HUDEP-2 (cell line): Measurements from ENCODE around the gene MEI1.
A peak's percentile ranks its signal among the peaks of the same experiment; 100 is the strongest.
"Not testable (repeated sequence)": the region's sequence is repeated elsewhere in the genome, so short reads cannot be mapped to it uniquely, and the experiment has no call there.

Experiments
- DNase-seq, 76 experiments: peaks; one replicate each; lab custom pipeline; 2025; ENCODE audit not compliant: unreplicated experiment in 76 of 76; lab: John Stamatoyannopoulos, UW

The MEI1 gene, protein sequence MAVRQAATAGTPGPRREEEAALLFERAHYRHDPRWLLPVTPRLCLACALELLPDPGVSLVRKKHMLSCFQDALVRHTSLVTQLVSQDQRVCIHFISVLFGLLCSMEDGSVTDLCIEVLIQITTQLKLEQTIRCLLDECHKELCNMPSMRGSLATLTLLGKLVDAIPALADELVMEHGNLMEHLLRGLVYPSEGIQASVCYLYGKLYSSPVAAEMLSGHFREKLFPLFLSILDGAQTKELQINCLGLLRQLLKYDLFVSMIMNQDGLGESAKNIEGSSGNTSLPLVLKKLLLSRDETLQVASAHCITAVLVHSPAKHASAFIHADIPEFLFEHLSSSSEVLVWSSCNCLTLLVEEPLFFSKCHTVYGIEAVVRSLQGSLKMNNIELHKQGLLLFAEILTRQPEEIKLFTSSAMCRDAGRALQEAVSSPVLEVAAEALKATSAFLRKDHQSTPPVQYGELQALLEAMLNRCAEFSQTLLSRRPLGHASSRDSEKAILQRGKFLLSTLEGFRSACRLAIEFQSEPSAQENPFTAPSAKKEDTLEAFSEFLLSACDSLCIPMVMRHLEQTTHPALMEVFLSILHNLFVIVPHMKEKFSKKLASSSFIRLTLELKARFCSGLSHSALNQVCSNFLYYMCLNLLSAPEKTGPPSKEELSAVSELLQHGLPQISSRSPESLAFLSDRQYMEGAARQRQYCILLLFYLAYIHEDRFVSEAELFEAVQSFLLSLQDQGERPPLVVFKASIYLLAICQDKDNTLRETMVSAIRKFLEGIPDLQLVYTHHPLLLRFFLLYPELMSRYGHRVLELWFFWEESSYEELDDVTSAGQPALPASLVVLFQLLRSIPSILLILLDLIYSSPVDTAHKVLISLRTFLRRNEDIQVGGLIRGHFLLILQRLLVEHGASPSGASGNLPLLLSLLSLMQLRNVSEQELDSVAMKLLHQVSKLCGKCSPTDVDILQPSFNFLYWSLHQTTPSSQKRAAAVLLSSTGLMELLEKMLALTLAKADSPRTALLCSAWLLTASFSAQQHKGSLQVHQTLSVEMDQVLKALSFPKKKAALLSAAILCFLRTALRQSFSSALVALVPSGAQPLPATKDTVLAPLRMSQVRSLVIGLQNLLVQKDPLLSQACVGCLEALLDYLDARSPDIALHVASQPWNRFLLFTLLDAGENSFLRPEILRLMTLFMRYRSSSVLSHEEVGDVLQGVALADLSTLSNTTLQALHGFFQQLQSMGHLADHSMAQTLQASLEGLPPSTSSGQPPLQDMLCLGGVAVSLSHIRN

DNA sequence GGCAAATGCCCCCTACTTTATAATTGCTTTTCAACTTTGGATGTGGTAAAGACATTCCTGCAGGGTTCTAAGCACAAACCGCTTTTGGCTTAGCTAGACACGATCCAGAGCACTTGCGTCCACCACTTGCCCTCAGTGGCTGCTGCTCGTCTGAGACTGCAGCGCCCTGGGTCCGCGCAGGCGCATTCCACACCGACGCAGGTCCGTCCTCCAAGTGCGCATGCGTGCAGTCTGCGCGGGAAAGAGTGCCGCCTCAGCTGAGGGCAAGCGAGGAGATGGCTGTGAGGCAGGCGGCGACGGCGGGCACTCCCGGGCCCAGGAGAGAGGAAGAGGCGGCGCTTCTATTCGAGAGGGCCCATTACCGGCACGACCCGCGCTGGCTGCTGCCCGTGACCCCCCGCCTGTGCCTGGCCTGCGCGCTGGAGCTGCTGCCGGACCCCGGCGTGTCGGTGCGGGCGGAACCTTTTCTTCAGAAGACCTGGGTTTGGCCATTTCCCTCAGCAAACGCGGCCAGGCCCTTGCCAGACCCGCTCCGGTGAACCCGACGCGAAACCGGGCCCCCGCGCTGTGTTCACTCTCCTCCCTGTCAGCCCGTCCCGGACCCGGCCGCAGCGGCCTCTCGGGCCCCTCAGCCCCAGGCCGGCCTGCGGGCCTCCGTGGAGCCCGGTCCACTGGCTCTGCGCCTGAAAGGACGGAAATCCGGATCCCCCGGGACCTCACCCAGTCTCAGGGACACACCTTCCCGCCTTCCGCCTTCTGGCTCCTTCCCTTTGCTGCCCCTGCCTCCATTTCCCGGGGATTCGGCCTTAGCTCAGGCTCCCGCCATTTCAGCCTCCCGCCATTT is at the start of gene MEI1:
Gene MEI1, plus strand, starts transcription at position 240 of the 844 bp plus-strand sequence. Its CDS starts 36 bp downstream, at position 276.
- DNase-seq: peak in 68 of 76 experiments; percentile 22 to 92 (median 80)

DNA sequence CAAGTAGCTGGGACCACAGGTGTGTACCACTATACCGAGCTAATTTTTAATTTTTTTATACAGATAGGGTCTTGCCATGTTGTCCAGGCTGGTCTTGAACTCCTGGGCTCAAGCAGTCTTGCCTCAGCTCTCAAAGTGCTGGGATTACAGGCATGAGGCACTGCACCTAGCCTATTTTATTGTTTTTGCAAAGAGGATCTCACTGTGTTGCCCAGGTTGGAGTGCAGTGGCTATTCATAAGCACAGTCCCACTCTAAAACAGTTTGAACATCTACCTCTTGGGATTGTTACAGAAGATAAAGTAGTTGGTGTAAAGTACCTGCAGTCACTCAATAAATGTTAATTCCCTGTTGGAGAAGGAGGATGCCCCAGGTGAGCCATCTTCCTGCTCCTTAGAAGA is 49.1 kb upstream of the MEI1 start:
- no peak for DNase-seq

DNA sequence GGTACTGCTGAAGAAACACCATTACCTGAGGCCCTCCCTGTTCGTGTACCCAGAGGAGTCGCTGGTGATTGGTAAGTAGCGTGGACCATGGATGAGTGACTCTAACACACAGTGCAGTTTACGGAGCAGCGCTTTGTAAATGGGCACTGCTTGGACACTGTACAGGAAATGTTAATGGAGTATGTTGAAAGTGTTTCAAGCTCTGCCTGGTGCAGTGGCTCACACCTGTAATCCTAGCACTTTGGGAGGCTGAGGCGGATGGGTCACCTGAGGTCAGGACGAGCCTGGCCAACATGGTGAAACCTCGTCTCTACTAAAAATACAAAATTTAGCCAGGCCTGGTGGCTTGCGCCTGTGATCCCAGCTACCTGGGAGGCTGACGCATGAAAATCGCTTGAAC is 48.5 kb upstream of the MEI1 start:
- DNase-seq: no peak

DNA sequence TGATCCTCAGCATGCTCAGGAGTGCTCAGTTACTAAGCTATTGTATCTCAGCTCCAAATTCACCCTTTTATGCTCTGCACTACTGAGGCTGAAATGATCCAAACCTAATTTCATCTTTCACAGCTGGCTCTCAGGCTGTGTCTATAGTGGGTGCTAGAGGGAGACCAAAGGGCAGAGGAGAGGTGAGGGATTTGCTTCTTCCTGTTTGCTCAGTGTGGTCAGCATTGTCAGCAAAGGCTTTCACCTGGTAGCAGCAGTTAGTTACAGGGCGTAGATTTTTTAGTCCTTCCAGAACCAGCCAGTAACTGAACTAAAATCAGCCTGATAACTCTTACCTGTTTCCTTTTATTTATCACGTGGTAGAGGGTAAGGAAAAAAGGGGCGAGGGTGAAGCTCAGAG is 45.0 kb upstream of the MEI1 start:
- DNase-seq: no peak

DNA sequence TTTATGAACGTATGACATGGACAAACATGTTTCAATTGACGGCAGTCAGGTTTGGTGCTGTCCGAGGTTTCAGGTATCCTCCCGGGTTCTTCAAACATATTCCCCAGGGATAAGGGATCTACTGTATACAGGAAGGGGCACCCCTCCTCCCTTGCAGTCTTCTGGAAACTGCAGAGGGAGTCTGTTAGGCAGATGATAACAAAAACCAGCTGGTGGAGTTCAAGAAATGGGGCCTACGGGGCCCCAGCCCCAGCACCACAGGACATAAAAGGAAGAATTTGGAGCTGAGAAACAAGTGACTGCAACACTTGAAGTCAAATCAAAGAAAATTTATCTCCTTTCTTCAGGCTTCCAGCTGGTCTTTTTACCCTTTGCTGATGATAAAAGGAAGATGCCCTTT is 42.7 kb upstream of the MEI1 start:
- peak in 7 of 76 experiments; percentile 2 to 28 (median 15) for DNase-seq

DNA sequence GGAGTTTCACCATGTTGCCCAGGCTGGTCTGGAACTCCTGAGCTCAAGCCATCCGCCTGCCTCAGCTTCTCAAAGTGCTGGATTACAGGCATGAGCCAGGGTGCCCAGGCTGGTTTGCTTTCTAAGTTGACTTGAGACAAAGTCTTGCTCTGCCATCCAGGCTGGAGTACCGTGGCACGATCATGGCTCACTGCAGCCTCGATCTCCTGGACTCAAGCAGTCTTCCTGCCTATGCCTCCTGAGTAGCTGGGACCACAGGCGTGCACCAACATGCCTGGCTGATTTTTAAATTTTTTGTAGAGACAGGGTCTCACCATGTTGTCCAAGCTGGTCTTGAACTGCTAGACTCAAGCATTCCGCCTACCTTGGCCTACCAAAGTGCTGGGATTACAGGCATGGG is 41.6 kb upstream of the MEI1 start:
- DNase-seq: no peak

DNA sequence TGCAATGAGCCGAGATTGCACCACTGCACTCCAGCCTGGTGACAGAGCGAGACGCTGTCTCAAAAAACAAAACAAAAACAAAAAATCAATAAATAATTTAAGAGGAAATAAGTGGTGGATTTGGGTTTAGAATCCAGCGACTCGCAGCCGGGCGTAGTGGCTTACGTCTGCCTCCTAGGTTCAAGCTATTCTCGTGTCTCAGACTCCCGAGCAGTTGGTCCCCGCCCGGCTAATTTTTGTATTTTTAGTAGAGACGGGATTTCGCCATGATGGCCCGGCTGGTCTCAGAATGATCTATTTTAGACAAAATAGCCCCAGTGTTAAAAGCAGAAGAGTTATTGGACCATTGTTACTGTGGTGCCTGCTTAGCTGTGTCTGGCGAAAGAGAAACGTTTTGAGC is 40.4 kb upstream of the MEI1 start:
- DNase-seq: no peak

DNA sequence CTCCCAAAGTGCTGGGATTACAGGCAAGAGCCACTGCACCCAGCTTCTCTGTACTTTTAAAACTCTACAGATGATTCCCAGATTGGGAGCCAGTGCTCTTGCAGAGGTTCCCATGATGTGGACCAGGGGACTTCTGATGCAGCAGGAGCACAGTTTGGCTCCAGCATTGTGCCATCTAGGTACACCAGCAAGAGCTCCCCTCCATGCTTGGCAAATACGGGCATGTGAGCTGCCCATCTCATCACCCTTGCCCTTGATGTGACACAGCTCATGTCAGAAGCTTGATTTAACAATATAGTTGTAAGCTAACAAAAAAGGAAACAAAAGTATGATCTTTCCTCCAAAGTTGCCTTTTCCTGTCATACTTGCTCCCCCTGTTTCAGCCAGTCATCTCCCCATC is 39.4 kb upstream of the MEI1 start:
- no peak for DNase-seq

DNA sequence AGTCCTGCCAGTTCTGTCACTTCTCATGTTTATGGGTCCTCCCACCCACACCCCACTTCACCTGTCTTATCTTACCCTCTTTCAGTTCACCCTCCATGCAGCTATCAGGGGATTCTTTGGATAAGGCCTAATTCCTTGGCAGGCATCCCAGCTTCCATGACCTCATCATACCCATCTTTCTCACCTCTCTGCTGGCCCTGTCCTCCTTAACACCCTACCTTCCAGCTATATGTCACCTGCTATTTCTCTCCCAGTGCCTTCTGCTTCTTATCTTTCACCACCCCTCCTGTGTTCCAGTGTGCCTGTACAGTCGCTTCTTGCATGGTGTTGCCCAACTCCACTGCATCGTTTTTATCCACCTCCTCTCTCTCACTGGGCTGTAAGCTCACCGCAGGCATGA is 38.9 kb upstream of the MEI1 start:
- DNase-seq: peak in 17 of 76 experiments; percentile 5 to 42 (median 16)

DNA sequence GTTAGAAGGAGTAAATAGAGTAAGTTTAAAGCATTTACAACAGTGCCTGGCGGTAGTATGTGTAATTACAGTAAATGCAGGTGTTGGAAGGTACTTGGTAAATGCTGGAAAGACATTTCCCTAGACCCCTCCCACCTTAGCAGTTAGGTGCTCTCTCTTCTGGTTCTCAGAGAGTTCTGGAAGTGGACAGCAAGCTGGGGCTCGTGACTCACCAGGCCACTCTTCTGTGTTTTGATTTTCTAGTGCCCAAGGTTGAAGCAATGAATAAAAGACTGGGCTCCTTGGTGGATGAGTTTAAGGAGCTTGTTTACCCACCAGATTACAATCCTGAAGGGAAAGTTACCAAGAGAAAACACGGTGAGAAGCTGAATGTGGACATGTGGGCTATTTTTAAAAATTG is 38.2 kb upstream of the MEI1 start:
- no peak for DNase-seq

DNA sequence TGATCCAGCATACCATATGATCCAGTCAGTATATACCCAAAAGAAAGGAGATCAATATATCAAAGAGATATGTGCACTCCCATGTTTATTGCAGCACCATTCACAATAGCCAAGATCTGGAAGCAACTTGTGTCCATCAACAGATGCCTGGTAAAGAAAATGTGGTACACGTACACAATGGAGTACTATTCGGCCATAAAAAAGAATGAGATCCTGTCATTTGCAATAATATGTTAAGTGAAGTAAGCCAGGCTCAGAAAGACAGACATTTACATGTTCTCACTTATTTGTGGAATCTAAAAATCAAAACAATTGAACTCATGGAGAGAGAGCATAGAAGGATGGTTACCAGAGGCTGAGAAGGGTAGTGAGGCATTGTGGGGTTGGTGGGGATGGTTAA is 37.6 kb upstream of the MEI1 start:
- DNase-seq: no peak

DNA sequence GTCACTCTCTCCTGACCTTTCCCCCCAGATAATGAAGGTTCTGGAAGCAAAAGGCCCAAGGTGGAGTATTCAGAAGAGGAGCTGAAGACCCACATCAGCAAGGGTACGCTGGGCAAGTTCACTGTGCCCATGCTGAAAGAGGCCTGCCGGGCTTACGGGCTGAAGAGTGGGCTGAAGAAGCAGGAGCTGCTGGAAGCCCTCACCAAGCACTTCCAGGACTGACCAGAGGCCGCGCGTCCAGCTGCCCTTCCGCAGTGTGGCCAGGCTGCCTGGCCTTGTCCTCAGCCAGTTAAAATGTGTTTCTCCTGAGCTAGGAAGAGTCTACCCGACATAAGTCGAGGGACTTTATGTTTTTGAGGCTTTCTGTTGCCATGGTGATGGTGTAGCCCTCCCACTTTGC is 35.7 kb upstream of the MEI1 start:
- DNase-seq: not testable (repeated sequence)

DNA sequence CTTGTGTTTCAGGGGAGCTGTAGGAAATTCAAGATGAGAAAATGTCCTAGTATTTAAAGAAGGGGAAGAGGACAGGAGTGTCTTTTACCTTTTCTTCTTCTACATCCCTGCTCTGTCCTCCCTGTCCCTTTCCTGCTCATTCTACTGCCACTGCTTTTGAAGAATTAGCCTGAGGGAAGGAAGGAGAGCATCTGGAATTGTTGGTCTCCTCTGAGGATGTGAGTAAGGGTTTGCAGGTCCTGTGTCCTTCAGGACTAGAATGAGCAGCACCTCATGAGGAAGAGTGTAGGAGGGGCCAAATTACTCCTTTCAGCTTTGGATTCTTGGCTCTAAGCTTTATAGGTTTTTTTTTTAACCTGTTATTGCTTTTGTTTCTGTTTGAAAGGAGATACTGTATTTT is 34.8 kb upstream of the MEI1 start:
- DNase-seq: no peak

DNA sequence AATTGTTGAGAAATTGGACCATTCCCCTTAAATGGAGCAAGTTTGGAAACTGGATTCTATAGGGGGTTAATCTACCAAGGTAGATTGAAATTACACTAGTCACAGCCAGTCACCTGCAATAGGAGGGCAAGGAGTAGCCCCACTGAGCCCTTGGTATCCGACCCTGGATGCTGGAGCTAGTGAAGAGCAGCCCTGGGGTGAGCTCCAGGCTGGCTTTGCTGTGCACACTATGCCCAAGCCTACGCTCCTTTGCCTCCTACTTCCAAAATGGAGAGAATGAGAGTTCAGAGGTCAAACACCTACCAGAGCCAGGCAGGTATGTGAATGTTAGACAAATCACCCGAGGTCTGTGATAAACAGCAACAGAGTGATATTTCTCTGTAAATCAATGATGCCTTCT is 34.4 kb upstream of the MEI1 start:
- peak in 1 of 76 experiments; percentile 2 for DNase-seq

DNA sequence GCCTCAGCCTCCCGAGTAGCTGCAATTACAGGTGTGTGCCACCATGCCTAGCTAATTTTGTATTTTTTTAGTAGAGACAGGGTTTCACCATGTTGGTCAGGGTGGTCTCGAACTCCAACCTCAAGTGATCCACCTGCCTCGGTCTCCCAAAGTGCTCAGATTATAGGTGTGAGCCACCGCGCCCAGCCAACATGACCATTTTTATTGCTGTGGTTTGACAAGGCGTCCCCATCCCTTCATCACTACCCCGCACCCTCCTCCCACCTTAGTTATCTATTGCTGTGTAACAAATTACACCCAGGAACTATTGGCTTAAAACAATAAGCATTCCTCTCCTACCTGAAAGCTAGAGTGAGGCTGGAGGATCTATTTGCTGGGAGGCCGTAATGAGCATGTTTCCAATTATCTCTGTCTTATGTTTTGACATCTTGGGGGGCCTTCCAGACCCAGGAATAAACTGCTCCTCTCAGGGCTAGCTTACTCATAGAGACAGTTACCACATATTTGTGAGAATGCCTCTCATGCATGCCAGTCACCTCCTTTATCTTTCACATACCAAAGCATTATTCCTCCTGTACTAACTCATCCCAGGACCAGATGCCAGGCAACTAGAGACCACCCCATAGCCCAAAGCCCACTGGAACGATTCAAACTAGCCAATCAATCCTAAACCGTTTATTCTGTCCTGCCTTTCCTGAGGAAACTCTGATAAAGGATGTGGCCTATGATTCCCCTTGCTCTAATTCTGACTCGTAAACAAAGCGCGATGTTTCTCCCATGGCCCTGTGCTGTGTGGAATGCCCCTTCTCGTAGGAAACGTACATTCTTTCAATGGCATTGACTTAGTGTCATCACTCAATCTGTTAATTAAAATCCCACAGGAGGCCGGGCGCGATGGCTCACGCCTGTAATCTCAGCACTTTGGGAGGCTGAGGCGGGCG is 30.1 kb upstream of the MEI1 start:
- no peak for DNase-seq

DNA sequence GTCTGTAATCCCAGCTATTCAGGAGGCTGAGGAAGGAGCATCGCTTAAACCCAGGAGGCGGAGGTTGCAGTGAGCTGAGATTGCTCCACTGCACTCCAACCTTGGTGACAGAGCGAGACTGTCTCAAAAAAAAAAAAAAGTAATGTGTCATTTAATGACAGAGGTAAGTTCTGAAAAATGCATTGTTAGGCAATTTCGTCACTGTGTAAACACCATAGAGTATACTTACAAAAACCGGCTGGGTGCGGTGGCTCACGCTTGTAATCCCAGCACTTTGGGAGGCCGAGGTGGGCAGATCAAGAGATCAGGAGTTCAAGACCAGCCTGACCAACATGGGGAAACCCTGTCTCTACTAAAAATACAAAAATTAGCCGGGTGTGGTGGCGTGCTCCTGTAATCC is 27.2 kb upstream of the MEI1 start:
- DNase-seq: not testable (repeated sequence)

DNA sequence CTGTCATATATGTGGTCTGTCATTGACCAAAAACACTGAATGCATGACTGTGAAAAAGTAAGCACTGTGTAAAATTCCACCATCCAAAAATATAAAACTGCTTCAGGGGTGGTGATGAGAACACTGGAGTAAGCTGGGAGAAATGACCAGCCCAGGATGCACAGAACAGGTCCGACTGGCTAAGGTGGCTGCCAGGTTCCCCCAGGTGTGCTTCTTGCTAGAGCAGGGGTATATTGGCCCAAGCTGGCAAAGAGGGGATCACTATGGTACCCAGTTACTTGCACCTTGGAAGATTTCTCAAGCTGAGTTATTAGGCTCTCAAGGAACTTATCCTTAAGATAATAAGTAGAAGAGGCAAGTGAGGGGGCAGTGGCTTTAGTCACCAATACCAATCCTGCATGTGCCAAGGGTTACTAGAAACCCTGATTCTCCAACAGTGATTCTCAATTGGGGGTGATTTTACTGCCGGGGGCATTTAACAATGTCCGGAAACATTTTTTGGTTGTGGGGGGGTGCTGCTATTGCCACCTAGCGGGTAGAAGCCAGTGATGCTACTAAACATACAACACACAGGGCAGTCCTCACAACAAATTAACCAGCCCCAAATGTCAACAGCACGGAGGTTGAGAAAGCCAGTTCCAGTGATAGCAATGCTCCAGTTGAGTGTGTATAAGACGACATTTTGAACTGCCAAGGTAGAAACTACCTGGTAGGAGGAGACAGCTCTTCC is 26.4 kb upstream of the MEI1 start:
- DNase-seq: peak in 1 of 76 experiments; percentile 23

DNA sequence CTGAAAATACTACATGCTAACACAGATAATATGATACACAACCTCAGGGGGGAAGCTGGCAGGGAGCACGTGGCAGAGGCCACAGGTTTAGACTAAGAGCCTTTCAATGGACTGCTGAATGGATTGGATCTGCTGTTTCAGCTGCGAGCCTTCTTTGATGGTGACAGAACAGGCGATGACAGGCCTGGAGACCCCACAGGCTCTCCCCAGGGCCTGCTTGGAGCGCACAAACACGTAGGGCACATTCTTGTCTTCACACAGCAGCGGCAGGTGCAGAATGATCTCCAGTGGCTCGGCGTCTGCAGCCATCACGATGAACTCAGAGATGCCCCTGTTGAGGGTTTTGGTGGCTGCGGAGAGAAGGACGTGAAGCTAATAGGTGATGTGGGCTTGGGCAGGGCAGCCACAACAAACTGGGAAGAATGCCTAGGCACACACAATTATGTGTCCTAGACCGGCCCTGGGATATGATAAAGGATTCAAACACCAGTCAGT is 24.4 kb upstream of the MEI1 start:
- DNase-seq: no peak
